Posterior cingulate gyrus (tissue), 11 donors: ENCODE measurements around the gene CMC2.
A peak's percentile ranks its signal among the peaks of the same experiment; 100 is the strongest.

ENCODE experiments used
- DNase-seq, 10 donors: peaks; one replicate each; pipeline versions ENCODE4 v3.0.0 to v3.0.0-alpha.2; 2020 to 2021; ENCODE audit warnings: mixed read lengths in 3 of 10
- intact Hi-C: fragments of 100-400 bp; cut with DNase I; formaldehyde crosslinking; loops from one replicate; pipeline ENCODE4 v1.15.1; 2023

Gene CMC2

DNA sequence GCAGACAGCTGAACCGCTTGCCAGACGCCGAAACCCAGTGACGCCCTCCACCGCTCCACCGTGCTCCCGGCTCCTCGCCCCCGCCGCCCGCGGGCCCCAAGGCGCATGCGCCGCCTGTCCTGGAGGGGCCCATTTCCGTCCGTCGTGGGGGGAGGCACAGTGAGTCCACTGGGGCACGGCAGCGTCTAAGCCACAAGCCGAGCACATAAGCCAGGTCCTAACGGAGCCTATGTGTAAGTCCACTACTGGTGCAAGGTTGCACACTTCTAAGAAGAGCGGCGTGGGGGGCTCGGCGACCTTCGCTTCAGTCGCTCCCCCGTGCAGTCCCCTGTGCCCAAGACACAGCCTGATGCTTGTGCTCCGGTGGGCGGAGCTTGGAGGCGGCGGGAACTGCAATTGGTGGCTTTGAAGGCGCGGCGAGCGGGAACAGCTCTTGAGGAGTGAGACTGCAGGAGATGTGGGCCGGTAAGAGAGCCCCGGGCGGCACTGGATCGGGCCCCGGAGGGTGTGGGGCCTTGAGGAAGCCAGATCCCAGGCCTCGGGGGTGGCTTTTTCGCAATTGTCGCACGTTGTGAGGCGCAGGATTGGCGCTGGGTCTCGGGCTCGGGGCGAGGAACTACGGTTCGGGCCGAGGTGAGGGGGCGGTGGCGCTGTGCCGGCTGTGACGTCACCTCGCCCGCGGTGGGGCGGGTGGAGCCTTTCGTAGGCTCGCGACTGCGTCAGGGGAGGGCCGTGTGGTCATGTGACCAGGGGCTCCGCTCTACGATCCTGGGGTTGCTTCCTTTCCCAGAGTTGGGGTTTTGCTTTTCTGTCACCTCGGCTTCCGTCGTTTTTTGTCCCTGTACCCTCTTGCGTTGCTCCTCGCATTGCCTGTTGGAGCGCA lies at the start of gene CMC2, which contains the start of gene CENPN:
CMC2 (minus strand) TSS at position 73 of the 883 bp plus-strand sequence. CDS start 9,491 bp downstream, outside the sequence.
CENPN (plus strand) TSS at position 402 of the 883 bp plus-strand sequence. CDS start 4,726 bp downstream, outside the sequence.
- intact Hi-C loops: loop anchor here (1.0 to 10.0 kb wide), 2 partner anchors 28 to 308 kb away; partner anchors contain the start of genes ATMIN and GAN
- peak; percentile 97 to 100 (median 99) for DNase-seq

GRCh38 chr16:81053761-81054160 lies 47.1 kb upstream of the CMC2 start:
- DNase-seq: no peak
- intact Hi-C loops: no loop called here

DNA sequence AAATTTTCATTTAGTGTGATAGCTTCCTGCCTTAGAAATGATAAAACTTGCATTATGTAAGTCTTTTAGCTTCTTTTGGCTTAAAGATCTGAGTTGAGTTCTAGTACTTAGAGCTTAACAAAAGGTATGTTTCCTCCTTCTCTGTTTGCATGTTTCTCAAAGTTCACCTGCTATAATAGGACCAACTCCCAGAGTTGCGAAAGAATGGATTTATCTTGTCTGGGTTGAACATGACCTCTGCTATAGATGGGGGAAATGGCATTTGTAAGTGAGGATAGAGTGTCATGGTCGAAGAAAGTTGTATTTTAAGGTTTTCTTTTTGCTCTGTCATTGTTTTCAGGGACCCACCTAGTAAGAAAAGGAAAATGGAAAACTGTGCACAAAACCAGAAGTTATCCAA lies 36.1 kb upstream of the CMC2 start:
- no peak for DNase-seq
- intact Hi-C loops: no loop called here

DNA sequence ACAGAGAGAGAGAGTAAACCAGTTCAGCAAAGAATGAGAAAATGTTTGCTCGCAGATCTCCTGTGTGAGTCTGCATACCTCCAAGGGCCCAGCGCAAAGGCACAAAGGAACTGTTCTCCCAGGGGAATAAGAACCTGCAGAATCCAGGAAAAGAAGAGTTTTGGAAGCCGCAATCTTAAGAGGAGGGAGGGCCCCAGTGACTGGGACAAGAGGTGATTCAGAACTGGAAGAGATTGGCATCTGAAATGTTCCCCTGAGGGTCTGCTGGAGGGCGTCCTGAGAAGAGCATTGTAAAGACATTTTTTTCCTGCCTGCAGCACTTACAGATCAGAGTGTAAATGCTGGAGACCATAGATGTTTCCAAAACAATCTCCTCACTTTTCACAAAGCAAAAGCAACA lies 35.0 kb upstream of the CMC2 start:
- no peak for DNase-seq
- intact Hi-C loops: no loop called here

GRCh38 chr16:81040842-81041241 lies 34.2 kb upstream of the CMC2 start:
- DNase-seq: no peak
- intact Hi-C loops: no loop called here

DNA sequence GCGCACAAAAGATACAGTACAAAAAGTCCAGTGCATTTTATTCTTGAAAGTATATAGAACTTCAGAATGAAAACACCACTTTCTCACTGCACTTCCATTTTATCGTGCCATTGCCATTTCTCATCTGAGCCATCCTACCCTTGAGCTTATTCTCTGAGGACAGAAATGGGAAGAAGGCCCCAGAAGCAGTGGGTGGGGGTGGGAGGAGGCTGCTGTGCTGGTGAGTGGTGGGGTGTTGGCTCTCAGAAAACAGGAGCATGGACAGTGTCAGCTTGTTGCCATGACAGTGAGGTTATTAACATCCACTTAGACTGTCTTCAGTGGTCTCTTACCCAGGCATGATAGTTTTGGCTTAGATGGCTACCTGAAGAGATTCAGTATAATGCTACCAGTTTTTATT lies 33.4 kb upstream of the CMC2 start:
- no peak for DNase-seq
- intact Hi-C loops: no loop called here

DNA sequence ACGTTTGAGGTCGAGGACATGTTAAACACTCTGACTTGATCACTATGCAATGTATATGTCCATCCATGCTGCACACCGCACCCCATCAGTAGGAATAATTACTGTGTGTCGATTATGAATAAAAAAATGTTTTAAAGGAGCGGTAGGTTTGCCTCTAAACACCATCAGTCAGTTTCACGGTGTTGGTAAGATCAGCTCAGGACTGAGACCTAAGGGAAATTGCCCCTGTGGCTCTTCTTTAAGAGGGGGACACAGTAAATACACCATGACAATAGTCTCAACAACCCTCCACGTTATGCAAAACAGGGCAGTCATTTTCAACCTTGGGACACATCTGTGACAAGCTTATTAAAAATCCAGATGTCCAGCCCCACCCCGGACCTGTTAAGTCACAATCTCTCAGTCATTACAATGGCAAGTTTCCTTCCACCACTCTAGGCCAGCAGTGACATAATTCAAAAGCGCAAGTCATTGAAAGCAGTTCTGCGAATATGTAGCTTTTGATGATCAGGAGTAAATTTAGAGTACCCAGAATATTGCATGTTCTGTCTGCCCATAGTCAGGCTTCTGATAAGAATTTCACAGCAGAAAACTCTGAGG lies 30.2 kb upstream of the CMC2 start:
- DNase-seq: no peak
- intact Hi-C loops: loop anchor here (5.0 kb wide), 3 partner anchors 40 to 160 kb away; partner anchors contain the start of genes C16orf46 and GCSH

- DNase-seq: peak in 9 of 10 donors; percentile 9 to 90 (median 33)
- intact Hi-C loops: loop anchor here (1.0 to 5.0 kb wide), 4 partner anchors 29 to 161 kb away; partner anchors contain the start of genes C16orf46, CENPN and GCSH
Measured at GRCh38 chr16:81035975-81036750, 29.5 kb upstream of the CMC2 start.

DNA sequence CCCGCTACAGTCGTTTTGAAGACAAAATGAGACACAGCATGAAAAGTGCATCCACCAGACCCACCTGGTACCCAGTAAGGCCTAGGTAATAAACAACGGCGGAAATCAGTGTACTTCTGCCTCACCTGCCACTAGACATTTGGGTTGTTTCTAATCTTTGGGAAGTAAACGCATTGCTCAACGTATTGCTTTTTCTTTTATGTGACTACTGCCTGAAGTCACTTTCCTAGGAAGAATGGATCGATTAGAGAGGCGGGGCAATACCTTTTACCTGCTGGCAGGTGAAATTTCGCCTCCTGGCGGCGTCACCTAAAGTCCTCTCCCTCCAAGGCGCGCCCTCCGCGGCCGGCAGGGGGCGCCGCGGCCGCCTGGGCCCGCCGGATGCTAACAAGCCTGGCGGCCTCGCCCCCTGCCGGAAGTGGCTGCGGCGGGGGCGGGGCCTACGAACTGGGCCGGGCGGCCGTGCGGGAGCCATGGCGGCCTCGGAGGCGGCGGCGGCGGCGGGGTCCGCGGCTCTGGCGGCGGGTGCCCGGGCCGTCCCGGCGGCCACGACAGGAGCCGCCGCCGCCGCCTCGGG lies 28.8 kb upstream of the CMC2 start, which contains the start of gene ATMIN:
ATMIN (plus strand) TSS at position 445 of the 577 bp plus-strand sequence; CDS start at position 474, 29 bp downstream.
- intact Hi-C loops: loop anchor here (1.0 to 5.0 kb wide), 4 partner anchors 28 to 162 kb away; partner anchors contain the start of genes C16orf46, CENPN and GCSH
- peak; percentile 61 to 97 (median 77) for DNase-seq

- intact Hi-C loops: no loop called here
- DNase-seq: no peak
Measured at GRCh38 chr16:81029930-81030604, 23.4 kb upstream of the CMC2 start.

GRCh38 chr16:81026429-81026828 lies 19.7 kb upstream of the CMC2 start:
- intact Hi-C loops: no loop called here

GRCh38 chr16:81018496-81018895 lies 11.8 kb upstream of the CMC2 start:
- intact Hi-C loops: no loop called here
- DNase-seq: peak in 6 of 10 donors; percentile 36 to 88 (median 58)

More at GRCh38 chr16:81026429-81026828, 19.7 kb upstream of the CMC2 start:
- DNase-seq: no peak

DNA sequence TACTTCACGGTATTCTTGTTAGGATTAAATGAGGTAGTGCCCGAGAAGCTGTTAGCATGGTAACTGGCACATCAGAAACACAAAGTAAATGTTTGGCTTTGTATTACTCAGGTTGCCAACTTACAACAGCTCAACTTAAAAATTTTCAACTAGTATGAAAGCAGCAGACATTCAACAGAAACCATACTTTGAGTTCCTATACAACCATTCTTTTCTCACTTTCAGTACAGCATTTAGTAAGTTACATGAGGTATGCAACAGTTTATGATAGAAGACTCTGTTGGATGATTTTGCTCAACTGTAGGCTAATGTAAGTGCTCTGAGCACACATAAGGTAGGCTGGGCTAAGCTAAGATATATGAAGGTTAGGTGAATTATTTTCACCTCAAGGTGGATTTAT lies 8.0 kb upstream of the CMC2 start:
- intact Hi-C loops: no loop called here
- DNase-seq: no peak

GRCh38 chr16:81012974-81013373 lies 6.3 kb upstream of the CMC2 start:
- intact Hi-C loops: no loop called here
- no peak for DNase-seq

DNA sequence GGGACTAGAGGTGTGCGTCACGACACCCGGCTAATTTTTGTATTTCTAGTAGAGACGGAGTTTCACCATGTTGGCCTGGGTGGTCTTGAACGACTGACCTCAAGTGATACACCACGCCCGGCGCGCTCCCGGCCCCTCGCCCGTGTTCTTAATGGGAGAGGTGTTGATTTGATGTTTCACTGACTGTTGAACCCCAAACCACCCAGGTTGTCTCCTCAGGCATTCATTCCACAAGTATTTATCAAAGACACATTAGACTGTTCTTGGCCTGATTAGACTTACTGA lies 1.8 kb upstream of the CMC2 start:
- DNase-seq: no peak
- intact Hi-C loops: loop anchor here (10.0 kb wide), 1 partner anchor 306 kb away; the partner anchor contains the start of gene GAN

DNA sequence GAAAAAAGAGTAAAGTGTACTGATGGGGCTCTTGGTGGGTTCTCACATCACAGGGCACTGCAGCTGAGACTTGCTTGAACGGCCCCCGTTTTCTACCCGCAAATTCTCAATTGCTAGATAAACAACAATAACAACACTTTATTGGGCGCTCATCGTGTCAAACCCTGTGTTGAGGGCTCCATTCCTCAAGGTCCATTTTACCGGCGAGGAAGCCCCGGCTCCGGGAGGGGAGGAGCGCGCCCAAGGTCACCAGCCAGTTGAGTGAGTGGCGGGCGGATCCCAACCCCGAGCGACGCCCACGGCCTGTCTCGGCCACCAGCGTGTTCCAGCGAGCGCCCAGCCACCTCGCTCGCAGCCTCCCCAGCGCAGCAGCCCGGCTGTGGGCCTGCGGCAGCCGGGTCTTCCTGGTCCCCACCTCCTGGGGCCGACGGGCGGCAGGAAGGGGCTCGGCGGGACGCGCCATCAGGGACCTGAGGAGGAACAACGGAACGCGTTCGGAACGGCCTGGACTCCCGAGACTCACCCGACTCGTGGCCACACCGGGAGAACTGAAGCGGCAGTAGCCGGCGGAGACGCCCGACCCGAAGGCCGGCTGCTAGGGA lies 373 bp downstream of the CMC2 start:
- peak in 8 of 10 donors; percentile 26 to 92 (median 54) for DNase-seq
- intact Hi-C loops: loop anchor here (10.0 kb wide), 1 partner anchor 308 kb away; the partner anchor contains the start of gene GAN

- intact Hi-C loops: loop anchor here (2.0 to 10.0 kb wide), 2 partner anchors 71 to 309 kb away; partner anchors contain the start of genes C16orf46 and GAN
- no peak for DNase-seq
Measured at GRCh38 chr16:81005610-81006161, 999 bp downstream of the CMC2 start.

DNA sequence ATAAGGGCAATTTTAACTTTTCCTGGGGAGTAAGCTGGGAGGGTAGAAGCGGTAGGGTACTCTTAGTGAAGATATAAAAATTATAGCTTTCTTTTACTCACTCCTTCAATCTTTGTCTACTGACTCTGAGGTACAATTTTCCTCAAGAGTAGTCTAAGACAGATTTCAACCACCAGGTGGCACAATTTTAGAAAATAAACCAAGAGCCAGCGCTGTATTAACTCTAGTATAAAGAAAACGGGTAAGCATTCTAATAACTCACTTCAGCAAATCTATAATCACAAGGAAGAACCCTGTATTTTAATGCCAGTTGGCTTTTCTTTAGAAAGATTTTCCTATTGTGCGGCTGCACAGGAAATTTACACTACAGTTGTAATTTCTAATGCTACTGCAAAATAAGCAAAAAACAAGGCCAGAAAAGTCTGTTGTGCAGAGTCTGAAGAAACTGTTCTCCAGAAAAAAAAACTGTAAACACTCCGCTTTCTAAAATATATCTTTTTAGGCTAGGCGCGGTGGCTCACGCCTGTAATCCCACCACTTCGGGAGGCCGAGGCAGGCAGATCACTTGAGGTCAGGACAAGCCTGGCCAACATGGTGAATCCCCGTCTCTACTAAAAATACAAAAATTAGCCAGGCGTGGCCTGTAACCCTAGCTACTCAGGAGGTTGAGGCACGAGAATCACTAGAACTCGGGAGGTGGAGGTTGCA lies 1.9 kb downstream of the CMC2 start:
- intact Hi-C loops: loop anchor here (1.0 to 10.0 kb wide), 3 partner anchors 72 to 310 kb away; partner anchors contain the start of genes C16orf46 and GAN
- DNase-seq: no peak
